VCaP (cell line): Measurements from ENCODE around the gene PAM.

Experiments
- H3K27ac ChIP-seq: fragments of 450-650 bp; 2 replicates; pipeline ENCODE4 v1.5.1; 2017
- TF ChIP-seq, protein P1 (sequence below): fragments of 450-650 bp; conservative IDR thresholded peaks from 2 replicates; pipeline ENCODE4 v1.5.1; 2017; ENCODE audit warnings: mild to moderate bottlenecking, moderate library complexity

The PAM gene

DNA sequence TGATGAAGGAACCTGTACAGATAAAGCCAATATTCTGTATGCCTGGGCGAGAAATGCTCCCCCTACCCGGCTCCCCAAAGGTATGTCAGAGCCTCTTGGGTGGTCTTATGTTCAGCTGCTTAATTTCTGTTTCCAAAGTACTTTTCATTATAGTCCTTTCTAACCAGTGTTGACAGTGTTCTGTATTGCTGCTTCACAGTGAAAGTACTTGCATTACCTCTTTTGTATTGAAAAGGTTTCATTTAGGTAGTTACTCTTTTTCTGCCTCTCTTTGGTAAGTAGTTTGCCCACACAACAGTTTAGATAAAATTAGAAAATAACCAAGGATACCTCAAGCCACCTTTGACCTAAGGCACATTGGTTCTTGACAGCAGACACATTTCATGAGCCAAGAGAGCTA lies 169.9 kb downstream of the PAM start:
- H3K27ac ChIP-seq, result no peak overlapping the region
- TF ChIP-seq, protein P1, sequence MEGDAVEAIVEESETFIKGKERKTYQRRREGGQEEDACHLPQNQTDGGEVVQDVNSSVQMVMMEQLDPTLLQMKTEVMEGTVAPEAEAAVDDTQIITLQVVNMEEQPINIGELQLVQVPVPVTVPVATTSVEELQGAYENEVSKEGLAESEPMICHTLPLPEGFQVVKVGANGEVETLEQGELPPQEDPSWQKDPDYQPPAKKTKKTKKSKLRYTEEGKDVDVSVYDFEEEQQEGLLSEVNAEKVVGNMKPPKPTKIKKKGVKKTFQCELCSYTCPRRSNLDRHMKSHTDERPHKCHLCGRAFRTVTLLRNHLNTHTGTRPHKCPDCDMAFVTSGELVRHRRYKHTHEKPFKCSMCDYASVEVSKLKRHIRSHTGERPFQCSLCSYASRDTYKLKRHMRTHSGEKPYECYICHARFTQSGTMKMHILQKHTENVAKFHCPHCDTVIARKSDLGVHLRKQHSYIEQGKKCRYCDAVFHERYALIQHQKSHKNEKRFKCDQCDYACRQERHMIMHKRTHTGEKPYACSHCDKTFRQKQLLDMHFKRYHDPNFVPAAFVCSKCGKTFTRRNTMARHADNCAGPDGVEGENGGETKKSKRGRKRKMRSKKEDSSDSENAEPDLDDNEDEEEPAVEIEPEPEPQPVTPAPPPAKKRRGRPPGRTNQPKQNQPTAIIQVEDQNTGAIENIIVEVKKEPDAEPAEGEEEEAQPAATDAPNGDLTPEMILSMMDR, result no peak

DNA sequence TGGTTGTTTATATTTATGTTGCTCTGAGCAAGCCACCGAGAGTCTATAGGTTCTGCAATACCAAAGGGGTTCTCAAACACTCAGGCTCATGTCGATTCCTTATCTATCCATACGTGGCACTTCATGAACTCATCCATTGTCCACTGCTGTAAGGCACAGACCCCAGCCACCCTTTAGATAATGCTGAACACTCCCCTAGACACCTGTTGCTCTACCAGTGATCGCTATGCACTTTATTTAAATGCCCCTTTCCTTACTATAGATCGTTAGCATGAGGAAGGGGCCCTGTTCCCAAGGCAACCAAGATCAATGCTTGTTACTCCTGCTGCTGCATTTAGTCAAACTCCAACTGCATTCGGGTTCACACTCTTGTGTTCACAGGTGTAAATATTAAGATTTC lies 171.9 kb downstream of the PAM start:
- TF ChIP-seq, protein P1, result no peak
- H3K27ac ChIP-seq, result no peak overlapping the region

DNA sequence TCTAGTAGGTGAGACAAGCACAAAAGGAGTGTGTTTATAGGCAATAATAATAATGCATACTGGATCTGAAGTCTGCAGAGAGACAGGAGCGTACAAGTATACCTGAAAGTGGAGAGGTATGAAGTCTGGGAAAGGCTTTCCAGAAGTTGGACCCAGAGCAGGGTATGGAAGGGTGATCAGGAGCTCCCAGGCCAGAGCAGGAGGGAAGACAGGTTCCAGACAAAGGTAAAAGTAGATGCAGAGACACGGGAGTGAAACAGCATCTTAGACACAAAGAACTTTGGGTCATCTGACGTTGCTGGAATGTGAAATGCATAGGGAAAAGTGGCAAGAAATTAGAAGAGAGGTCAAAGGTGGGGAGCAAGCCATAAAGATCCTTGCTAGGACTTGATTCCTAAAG lies 175.1 kb downstream of the PAM start:
- H3K27ac ChIP-seq, result no peak overlapping the region
- TF ChIP-seq, protein P1, result no peak

DNA sequence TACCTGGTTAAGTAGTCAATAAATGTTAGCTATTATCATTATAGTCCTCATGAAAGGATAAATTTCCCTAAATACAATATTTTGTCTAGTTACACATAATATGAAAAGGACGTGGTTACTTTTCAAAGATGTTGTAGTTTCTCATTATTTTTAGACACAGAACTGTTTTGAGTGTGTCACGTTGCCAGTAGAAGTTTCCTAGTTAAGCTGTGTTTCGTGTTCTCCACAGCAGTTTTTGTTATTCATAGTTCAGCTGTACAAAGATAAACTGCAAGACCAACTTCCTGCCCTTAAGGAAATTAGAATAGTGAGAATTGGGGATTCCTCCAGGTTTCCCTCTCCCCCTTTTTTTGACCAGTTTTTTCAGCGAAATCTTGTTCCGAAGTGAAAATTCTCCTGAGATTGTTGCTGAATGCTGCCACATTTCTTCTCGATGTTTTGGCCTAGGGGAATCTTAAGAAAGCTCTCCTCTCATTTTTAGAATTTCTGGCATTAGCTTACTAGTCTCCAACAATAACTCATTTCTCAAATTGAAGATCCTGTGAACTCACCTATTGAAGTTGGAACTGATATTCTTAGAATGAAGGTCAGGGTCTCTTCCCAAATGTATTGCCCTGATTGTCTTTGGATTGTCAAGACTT lies 176.1 kb downstream of the PAM start:
- TF ChIP-seq, protein P1, result no peak
- no peak overlapping the region for H3K27ac ChIP-seq

DNA sequence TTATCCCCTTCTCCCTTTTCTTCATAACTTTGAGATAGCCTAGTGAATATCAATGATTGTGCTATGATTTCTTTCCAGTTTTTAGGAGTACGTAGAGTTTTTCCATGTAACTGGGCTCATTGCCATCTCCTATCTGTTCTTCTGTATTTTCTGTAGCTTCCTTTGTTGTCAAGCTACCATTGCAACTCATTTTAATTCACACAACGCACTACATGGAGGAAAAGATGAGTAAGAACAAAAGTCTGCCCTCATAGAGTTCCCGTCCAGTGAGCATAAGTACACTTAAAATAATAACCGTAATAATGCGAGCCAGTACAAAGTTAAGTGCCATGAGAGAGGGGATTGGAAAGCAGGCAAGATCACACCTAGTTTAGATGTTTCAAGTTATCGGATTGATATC lies 177.7 kb downstream of the PAM start:
- H3K27ac ChIP-seq, result no peak overlapping the region
- TF ChIP-seq, protein P1, result no peak

DNA sequence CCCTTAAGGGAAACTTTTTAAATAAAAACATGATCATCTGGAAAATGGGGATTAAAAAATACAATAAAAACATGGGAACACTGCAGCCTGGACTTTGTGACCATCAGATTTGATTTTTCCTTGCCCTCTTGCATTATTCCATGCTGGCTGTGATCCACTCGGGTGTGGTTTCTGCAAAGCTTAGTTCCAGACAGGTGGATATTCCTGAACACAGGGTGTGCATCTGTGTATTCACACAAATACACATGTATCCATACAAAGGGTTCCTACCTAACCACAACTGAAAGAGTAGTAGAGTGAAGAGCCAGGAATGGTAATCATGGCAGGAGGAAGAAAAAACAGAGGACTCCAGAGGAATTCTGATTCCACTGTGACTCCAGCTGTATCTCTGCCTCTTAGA lies 178.2 kb downstream of the PAM start:
- TF ChIP-seq, protein P1, result no peak

DNA sequence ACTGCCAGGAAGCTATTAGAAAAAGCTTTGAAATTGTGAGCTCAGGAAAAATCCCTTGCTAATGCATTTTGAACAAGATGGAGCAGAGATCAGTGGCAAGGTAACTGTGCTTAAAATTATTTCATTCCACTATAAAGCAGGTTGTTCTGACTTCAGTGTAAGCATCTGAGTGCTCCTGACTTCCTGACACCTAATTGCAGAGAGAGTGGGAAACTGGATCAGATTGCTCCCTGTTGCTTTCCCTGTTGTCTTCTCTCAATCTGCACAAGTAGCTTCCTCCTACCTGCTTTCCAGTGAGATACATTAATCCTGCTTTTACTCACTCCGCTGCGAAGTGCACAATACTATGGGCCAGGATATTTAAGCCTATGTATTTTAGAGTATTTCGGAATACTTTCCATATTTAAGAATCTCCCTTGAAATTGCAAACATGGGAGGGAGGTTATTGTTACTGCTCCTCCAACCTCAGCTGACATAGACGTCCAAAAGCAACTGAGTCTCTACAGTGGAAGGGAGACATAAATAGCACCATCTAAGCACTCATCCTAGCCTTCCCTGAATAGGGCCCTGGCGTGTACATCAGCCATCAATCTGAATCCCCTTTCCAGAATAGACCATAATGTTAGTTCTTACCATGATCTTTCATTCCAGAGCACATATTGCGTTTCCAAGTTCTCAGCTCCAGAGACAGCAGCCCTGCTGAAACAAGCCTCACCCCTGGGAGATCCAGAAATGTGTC lies 178.8 kb downstream of the PAM start:
- TF ChIP-seq, protein P1, result no peak
- no peak overlapping the region for H3K27ac ChIP-seq

More for the DNA sequence above, 178.2 kb downstream of the PAM start:
- no peak overlapping the region for H3K27ac ChIP-seq
